ENCODE data around the gene NCF2.

Gene NCF2

DNA sequence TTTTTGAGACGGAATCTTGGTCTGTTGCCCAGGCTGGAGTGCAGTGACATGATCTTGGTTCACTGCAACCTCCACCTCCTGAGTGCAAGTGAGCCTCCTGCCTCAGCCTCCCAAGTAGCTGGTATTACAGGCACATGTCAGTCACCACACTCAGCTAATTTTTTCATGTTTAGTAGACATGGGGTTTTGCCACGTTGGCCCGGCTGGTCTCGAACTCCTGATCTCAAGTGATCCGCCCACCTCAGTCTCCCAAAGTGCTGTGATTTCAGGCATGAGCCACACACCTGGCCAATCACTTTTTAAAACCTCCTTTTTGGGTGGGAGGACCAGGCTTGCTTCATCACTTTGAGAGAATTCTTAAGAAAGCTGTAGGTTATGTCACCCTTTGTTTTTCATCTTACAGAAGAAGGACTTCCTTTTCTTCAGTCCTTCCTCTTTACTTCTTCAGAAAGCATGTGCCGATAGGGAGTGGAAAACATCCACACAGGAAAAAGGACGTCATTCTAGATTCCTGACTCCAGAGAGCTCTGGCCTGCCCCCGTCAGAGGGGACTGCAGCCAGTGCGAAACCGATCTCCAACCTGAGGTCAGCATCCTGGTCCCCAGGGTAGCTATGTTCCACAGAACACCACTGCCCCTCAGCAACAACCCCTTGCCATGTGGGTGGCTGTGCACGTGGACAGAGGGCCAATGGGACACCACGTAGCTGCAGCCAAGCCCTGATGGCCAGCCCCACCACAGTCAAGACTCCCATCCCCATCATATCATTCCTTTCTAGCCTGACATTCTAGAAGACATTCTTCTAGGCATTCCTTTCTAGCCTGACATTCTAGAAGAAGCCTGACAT is 21.9 kb downstream of the NCF2 start:
- no peak for DNase-seq
- in situ Hi-C loops (cut with HindIII; ENCODE audit: low pct_ligation_motif_present, low pct_unique_long_range_greater_than_20kb, low sequenced_read_pairs), result no loop called here

DNA sequence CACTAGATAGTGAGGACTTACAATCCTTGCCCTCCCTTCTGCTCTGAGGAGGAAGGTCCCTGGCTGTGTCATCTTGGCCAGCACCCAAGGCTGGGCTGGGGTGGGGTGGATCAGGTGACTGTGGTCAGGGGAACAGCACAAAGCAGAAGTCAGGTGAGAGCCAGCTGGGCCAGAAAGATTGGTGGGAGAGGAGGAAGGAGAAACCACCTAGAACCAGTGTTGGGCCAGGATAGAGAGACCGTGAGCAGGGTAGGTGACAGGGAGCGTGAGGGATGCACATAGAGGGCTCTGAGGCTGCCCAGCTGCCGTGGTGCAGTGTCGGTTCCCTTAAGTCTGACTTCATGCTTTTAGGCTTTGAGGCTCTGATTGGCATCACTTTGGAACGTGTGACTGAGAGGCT is 22.7 kb downstream of the NCF2 start:
- in situ Hi-C loops (cut with HindIII; ENCODE audit: low pct_ligation_motif_present, low pct_unique_long_range_greater_than_20kb, low sequenced_read_pairs), result no loop called here
- DNase-seq, result no peak

DNA sequence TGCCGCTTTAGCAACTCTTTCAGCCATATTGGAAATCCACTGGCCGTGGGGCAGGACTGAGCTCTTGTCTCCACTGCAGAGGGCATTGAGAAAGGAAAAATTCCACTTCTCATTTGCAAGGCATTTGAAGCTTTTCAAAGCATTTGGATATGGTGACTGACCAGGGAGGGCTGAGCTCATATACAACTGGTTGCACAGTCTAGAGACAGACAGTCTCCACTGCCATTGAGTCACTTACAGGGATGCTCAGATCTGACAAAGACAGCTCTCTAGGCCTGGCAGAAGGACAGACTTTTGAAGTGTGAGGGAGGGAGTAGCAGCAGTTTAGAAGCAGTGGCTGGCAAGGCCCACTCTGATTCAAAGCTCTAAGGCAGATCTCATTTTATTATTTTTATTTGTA is 24.2 kb downstream of the NCF2 start:
- DNase-seq, result no peak
- in situ Hi-C loops (cut with HindIII; ENCODE audit: low pct_ligation_motif_present, low pct_unique_long_range_greater_than_20kb, low sequenced_read_pairs), result no loop called here

DNA sequence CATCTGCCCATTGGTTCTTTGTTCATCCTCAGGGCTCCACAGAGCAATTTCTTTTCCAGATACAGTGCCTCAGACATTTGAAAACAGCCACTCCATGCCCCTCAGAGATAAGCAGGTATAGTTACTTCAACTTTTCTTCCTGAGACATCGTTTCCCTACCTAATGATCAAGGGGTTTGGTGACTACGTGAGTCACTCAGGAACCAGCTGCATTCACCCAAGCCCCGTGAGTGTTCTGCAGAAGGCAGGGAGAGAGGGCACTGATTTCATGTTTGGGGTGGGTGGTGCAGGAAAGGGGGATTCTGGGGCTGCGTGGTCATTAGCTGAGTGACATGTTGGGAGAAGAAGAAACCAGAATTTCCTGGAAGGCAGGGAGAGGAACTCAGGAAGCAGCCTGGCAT is 25.0 kb downstream of the NCF2 start:
- in situ Hi-C loops (cut with HindIII; ENCODE audit: low pct_ligation_motif_present, low pct_unique_long_range_greater_than_20kb, low sequenced_read_pairs), result no loop called here
- DNase-seq, result no peak

DNA sequence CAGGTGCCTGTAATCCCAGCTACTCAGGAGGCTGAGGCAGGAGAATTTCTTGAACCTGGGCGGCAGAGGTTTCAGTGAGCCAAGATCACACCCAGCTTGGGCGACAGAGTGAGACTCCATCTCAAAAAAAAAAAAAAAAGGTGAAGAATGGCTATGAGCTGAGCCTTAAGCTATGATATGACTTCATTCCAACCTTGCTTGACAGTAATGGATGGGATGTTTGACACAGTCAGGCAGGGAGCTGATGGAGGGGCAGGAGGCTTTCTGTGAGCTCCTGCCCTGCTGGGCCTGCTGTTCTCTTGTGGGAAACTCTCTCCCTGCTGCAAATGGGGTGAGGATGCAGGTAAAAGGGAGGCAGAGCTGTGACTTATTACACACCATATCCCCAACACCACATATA is 27.6 kb downstream of the NCF2 start:
- DNase-seq, result no peak
- in situ Hi-C loops (cut with HindIII; ENCODE audit: low pct_ligation_motif_present, low pct_unique_long_range_greater_than_20kb, low sequenced_read_pairs), result no loop called here

DNA sequence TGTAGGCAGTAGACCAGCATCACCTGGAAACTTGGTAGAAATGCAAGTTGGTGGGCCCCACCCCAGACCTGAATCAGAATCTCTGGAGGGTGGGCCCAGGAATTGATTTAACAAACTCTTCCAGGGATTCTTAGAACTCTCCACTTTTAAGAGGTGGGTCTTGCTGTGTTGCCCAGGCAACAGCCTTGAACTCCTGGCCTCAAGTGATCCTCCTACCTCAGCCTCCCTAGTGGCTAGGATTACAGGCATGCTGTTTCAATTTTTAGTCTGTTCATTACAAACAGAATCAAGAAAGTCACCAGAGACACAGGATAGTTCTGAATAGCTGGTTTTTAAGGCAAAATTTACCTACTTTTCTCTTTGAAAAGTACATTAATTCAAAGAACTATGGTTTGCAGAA is 31.2 kb downstream of the NCF2 start:
- no peak for DNase-seq
- in situ Hi-C loops (cut with HindIII; ENCODE audit: low pct_ligation_motif_present, low pct_unique_long_range_greater_than_20kb, low sequenced_read_pairs), result no loop called here

DNA sequence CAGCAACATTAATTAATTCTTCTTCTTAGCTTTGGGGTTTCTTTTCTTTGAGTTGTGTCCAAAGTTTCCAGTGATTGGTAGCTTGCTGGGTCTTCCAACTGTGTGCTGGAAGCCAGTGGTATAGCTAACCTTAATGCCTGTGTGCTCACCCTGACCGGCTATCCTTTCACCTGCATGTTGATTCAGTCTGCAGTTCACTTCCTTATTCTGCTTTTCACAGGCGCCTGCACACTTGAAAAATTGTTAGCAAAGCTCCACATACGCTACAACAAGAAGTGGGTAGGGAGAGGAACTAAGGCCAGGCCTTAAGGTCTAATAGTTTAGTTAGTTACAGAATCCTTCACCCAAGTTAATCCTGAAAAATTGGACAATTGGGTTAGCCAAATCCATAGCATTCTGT is 35.7 kb downstream of the NCF2 start:
- DNase-seq, result no peak
- in situ Hi-C loops (cut with HindIII; ENCODE audit: low pct_ligation_motif_present, low pct_unique_long_range_greater_than_20kb, low sequenced_read_pairs), result no loop called here

DNA sequence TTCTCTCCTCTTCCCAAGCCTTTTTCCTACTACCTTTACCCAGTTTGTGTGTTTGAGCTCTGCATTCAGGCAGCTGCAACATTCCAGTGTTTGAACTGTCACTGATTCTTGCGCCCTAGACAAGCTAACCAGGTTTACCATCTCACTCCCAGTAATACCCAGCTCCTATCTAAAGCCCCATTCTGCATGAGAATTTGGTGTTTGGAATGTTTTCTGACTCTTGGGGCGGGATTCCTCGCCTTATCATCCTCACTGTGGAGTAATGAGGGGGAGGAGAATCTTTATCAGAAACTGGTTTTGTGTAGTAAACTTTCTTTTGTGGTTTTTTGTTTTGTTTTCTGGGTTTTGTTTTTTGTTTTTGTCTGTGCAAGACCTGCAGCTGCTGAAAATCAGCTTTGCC is 36.5 kb downstream of the NCF2 start:
- in situ Hi-C loops (cut with HindIII; ENCODE audit: low pct_ligation_motif_present, low pct_unique_long_range_greater_than_20kb, low sequenced_read_pairs), result no loop called here
- no peak for DNase-seq

DNA sequence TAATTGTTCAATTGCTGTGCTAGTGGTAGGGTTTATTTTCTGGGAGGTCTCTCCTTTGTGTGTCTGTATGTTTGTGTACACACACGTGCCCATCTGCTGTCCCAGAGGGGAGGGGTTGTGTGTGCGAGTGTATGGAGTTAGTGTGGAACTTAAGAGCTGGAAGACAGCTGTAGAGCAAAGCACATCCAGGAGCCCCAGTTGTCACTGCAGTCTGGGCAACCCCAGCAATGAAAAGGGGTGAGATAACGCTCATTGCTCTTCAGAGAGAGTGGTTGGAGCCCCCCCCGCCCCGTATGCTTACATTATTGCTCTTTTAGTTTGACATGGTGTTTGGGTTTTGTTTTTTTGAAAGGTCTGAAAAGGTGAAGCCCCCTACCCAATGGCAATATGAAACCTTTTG is 36.9 kb downstream of the NCF2 start:
- no peak for DNase-seq
- in situ Hi-C loops (cut with HindIII; ENCODE audit: low pct_ligation_motif_present, low pct_unique_long_range_greater_than_20kb, low sequenced_read_pairs), result no loop called here

DNA sequence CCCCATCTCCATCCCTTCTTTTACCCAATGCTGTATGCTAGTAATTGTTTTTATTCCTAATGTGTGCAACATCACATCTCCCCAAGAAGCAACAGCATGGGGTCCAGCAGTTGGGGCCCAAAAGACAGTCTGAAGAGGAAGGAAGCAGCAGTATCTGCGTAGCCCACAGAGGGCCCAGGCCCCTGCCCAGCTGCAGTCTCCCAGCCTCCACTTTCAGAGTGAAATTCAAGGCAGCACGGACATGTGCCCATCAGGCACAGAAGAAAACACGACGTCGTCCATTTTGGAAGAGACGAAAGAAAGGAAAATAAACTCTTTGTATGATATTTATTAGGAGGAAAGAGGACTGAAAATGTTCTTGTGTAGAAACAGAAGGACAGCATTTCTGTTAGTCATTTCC is 37.4 kb downstream of the NCF2 start:
- no peak for DNase-seq
- in situ Hi-C loops (cut with HindIII; ENCODE audit: low pct_ligation_motif_present, low pct_unique_long_range_greater_than_20kb, low sequenced_read_pairs), result no loop called here

DNA sequence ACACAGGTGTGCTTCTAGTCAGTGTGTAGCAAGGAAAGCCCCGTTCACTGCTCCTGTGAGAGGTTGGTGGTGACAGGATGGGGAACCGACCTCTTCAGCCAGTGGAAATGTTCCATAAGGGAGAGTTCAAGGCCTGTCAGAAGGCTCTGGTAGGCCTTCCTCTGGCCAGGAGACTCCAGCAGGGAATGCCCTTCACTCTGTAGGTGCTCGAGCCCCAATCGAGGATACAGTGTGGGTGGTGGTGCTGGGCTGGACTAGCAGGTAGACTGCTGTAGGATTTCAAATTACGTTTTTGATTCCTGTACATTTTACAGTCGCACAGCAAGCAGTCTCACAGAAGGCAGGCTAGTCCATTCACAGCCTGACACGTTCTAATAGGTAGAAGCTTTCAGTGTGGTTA is 37.8 kb downstream of the NCF2 start:
- in situ Hi-C loops (cut with HindIII; ENCODE audit: low pct_ligation_motif_present, low pct_unique_long_range_greater_than_20kb, low sequenced_read_pairs), result no loop called here
- no peak for DNase-seq

DNA sequence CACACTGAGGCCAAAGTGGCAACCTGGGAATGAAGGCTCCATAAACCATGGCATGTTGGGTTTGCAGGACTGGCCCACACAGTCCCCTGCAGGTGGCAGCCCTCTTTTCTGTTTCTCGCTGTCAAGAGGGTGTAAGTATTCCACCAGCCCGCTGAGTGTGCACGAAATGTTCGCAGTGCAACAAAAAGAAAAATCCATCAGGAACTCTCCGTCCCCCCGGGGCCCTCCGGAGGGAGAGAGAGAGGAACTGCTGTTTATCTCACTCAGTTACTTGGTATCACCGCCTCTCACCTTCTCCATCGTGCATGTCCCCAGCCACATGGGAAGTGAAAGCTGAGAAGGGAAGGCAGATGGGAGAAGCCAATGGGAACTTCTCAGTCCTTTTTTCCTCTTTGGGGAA is 38.3 kb downstream of the NCF2 start:
- DNase-seq, result no peak
- in situ Hi-C loops (cut with HindIII; ENCODE audit: low pct_ligation_motif_present, low pct_unique_long_range_greater_than_20kb, low sequenced_read_pairs), result no loop called here

DNA sequence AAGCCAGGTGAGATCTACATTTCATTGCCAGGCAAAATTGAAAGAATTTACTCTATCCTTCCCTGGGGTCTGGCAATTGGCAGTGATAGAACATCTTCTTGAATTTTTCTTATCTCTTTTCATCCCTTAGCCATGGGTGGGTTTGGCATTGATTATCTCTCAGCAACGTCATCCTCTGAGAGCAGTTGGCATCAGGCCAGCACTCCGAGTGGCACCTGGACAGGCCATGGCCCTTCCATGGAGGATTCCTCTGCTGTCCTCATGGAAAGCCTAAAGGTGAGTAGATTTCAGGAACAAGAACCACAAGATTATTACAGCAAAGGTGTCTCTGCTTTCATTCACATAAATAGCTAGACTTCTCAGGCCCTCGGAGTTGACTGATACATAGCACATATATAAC is 39.3 kb downstream of the NCF2 start:
- no peak for DNase-seq
- in situ Hi-C loops (cut with HindIII; ENCODE audit: low pct_ligation_motif_present, low pct_unique_long_range_greater_than_20kb, low sequenced_read_pairs), result no loop called here

DNA sequence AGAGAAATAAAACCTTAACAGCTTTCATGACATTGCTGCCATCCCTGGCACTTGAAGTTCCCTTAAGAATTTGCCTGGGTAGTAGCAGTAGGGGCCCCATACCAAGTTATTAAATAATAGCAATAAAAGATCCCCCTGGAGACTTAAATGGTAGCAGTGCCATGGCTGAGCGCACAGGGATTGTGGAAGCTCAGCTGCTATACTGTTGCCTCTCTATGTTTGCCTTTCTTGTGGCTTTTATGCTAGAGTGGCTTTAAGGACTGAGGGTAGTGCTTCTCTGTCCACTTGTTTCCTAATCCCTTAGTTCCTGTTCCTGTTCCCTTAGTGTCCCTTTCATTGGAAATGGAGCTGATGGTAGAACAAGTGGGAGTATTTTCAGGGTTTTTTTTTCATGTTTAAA is 42.1 kb downstream of the NCF2 start:
- in situ Hi-C loops (cut with HindIII; ENCODE audit: low pct_ligation_motif_present, low pct_unique_long_range_greater_than_20kb, low sequenced_read_pairs), result no loop called here
- peak; percentile 72 for DNase-seq

DNA sequence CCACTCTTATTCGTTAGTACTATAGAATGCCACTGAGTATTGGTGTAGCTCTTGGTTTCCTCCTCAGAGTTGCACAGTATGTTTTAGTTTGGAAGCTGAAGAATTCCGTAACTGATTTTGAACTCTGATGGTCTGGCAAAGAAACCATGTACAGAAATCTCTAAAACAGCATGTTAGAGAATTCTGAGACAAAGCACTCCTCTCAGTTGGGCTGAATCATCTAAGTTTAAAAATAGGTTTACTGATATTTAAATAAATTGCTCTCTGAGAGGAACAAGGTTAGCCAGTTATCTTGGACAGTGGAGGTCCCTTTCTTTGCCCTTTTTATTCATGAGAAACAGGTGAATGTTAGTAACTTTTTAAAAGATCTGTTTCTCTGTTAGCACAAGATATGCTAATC is 43.8 kb downstream of the NCF2 start:
- in situ Hi-C loops (cut with HindIII; ENCODE audit: low pct_ligation_motif_present, low pct_unique_long_range_greater_than_20kb, low sequenced_read_pairs), result no loop called here
- DNase-seq, result no peak

DNA sequence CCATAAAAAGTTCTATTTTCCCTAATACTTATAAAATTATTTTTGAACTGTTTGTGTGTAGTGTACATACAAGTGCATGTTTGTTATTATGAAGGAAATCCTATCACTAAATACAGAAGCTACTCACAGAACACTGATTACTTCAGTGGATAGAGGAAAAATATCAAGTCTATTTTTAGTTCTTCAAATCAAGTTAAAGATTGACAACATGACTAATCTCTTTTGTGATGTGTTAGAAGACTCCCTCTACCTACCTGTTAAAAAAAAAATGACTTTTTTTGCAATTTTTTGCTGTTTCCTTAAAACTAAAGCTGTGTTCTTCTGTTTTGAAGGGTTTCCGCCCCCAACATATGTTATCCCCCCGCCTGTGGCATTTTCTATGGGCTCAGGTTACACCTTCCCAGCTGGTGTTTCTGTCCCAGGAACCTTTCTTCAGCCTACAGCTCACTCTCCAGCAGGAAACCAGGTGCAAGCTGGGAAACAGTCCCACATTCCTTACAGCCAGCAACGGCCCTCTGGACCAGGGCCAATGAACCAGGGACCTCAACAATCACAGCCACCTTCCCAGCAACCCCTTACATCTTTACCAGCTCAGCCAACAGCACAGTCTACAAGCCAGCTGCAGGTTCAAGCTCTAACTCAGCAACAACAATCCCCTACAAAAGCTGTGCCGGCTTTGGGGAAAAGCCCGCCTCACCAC is 45.5 kb downstream of the NCF2 start:
- DNase-seq, result peak; percentile 45
- in situ Hi-C loops (cut with HindIII; ENCODE audit: low pct_ligation_motif_present, low pct_unique_long_range_greater_than_20kb, low sequenced_read_pairs), result no loop called here

DNA sequence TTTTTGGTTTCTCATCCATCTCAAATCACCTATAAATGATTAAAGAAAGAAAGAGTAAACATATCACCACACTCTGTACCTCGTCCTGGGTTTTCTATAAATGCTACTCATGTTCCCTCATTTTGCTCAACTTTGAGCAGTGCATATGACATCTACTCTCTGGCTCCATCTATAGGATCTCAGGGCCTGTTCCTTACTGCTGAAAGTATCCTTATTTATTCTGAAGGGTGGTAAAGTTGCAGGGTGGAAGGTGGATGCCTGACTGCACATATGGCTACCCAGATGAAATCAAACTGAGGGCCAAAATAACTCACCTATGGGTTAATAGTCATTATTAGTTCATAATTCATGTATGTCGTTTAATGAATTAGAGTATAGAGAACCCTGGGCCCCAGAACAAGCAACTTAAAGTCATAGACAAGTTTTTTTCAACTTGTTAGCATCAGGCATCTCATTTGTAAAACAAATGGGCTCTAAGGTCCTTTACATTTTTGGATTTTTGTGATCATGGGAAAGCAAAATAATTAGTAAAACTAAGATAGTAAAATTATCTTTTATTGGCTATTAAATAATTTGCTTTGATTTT is 46.5 kb downstream of the NCF2 start:
- in situ Hi-C loops (cut with HindIII; ENCODE audit: low pct_ligation_motif_present, low pct_unique_long_range_greater_than_20kb, low sequenced_read_pairs), result no loop called here
- DNase-seq, result peak; percentile 76

DNA sequence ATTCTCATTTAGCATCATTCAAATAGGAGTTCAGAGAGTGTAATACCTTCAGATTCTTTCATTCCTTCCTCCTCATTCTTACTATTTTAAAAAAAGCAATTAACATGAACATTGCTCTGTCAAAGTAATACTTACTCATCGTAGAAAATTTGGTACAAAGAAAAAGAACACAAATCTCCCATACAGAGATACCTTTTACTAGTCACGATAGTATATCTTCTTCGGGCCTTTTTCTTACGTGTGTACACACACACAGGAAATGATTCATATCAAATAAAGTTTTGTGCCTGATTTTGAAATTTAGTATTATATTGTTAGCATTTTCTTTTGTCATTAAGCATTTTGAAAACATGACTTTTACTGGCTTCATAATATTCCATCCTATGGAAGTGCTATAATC is 52.9 kb downstream of the NCF2 start:
- DNase-seq, result no peak
- in situ Hi-C loops (cut with HindIII; ENCODE audit: low pct_ligation_motif_present, low pct_unique_long_range_greater_than_20kb, low sequenced_read_pairs), result no loop called here

DNA sequence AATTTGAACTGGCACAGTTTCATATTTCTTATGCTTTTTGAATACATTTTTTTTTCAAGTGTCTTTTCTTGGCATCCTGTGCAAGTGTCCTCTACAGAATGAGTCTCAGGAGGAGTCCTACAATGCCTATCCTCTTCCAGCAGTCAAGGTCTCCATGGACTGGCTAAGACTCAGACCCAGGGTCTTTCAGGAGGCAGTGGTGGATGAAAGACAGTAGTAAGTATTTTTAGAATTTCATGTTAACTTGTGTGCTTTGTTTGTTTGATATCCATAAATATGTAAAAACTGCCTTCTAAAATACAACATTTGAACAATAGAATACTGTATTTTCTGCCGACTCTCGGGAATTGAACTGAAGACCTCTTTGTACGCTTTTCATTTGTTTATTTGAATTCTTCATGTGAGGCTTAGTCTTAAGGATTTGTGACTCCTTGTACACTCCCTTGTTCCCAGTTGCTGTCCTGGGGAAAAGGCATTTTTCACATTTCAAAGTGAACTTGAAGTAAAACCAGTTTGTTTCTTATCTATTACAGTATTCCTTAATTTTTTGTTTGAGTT is 56.6 kb downstream of the NCF2 start:
- no peak for DNase-seq
- in situ Hi-C loops (cut with HindIII; ENCODE audit: low pct_ligation_motif_present, low pct_unique_long_range_greater_than_20kb, low sequenced_read_pairs), result no loop called here

DNA sequence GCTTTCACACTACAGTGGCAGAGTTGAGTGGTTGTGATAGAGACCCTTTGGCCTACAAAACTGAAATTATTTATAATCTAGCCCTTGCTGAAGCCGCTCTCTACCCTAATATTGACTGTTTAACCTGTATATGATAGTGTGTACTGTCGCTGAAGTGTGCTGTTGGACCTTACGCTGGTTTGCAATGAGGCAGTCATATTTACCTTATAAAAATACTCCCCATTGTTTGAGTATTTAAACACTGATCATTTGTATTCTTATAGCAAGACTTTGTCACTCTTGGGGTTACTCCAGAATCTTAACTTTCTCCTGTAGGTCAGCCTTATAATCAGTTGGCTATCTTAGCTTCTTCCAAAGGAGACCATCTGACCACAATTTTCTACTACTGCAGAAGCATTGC is 61.7 kb downstream of the NCF2 start:
- in situ Hi-C loops (cut with HindIII; ENCODE audit: low pct_ligation_motif_present, low pct_unique_long_range_greater_than_20kb, low sequenced_read_pairs), result no loop called here

More for the DNA sequence above, 61.7 kb downstream of the NCF2 start:
- no peak for DNase-seq
